A673 (cell line): ENCODE measurements around the gene STUB1.

Experiments used
- EZH2 ChIP-seq: fragments of 200-600 bp; sonication (generic); IDR thresholded peaks from 2 replicates; pipeline ENCODE4 v1.6.1; 2017; ENCODE audit warnings: borderline replicate concordance, low read depth, mild to moderate bottlenecking, mixed read lengths, antibody characterized with exemption, low read length; ENCODE audit not compliant: poor library complexity, severe bottlenecking
- TF ChIP-seq, protein P1 (sequence below): fragments of 300-800, 200-600 bp; sonication (generic); conservative IDR thresholded peaks from 2 replicates; pipeline ENCODE4 v1.5.1; 2017; ENCODE audit warnings: low read depth, mild to moderate bottlenecking, antibody characterized with exemption, low read length, moderate library complexity, mixed read lengths

DNA sequence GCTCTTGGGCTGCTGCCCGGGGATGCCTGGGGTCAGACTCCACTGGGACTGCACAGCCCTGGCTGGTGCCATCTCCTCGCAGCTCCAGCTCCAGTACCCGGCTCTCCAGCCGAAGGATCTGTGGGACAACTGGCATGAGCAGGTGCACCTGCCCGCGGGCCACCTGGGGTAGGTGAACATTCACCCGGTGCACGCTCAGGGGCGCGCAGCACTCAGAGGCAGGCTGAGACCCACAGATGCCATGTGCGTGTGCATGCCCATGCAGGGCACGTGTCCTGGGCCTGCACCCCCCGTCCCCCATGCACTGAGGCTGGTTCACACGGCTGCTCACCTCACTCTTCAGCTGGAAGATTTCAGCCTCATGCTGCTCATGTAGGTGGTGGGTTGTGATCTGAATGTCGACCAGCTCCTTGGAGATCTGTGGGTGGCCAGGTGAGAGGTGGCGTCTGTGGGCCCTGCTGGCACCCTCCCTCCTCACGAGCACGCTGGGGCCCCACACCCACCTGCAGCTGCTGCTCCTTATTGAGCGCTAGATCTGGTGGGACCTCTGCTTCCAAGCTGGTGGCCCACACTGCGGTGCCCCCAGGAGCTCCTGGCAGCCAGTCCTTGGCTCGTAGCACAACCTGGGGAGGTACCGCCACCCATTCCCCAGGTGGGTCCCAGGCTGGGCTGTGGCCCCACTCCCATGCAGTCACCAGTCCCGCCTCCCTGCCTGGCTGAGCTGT lies 45.4 kb downstream of the STUB1 start:
- TF ChIP-seq, protein P1, sequence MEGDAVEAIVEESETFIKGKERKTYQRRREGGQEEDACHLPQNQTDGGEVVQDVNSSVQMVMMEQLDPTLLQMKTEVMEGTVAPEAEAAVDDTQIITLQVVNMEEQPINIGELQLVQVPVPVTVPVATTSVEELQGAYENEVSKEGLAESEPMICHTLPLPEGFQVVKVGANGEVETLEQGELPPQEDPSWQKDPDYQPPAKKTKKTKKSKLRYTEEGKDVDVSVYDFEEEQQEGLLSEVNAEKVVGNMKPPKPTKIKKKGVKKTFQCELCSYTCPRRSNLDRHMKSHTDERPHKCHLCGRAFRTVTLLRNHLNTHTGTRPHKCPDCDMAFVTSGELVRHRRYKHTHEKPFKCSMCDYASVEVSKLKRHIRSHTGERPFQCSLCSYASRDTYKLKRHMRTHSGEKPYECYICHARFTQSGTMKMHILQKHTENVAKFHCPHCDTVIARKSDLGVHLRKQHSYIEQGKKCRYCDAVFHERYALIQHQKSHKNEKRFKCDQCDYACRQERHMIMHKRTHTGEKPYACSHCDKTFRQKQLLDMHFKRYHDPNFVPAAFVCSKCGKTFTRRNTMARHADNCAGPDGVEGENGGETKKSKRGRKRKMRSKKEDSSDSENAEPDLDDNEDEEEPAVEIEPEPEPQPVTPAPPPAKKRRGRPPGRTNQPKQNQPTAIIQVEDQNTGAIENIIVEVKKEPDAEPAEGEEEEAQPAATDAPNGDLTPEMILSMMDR = no peak
- no peak for TF ChIP-seq EZH2
